HG02678 (cell line): ENCODE data around the gene CCDC107.
A peak's percentile ranks its signal among the peaks of the same experiment; 100 is the strongest.

Source experiments
- ATAC-seq: cut with Tn5 transposase; IDR thresholded peaks from one replicate; pipeline ENCODE4 v1.9.1; 2021; ENCODE audit warnings: mild to moderate bottlenecking, moderate library complexity; ENCODE audit not compliant: unreplicated experiment

The CCDC107 gene

DNA sequence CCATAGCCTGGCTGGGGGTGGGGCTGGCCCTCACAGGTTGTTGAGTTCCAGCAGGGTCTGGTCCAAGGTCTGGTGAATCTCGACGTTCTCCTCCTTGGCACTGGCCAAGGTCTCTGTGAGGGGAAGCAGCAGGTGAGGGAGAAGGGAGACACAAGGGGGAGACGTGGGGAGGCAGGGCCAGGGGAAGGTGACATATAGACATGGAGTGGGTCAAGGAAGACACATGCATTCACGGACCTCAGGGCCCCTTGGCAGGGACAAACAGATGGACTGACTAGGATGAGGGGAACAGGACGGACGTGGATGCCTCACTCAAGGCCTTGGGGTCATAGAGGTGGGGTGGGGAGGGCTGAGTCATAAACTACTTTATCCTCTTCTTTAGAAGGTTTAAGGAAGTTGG is 24.0 kb downstream of the CCDC107 start:
- no peak for ATAC-seq

DNA sequence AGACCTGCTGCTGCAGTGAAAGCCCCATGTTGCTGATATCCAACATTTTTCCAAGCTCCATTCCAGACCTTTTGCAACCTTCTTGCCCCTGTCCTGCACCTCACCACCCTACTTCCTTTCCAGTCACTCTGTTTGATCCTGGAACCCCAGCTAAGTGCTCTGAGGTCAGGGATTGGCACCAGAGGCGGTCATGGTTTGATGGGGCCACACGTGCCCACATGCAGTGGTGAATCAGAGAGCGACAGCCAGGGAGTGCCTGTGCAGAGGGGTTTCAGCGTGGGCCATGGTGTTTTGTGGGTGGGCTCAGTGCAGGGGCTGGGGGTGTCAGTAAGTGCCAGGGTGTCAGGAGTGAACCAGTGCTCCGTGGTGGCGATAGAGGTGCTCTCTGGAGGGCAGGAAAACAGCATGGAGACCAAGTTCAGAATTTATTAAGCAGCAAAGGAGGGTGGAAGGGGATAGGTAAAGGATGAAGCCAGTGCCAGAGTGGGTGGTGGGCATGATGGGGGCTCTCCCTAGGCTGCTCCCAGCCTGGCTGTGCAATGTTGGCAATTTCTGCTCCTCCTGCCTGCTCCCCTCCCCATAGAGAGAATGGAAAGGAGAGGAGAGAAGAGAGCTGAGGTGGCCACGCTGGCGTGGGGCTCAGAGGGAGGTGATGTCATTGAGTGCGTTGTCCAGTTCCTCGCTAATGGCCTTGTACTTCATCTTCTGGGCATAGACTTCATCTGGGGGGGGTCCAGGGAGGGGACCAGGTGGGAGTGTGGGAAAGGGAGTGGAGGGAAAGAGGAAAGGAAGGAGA is 24.6 kb downstream of the CCDC107 start:
- ATAC-seq, result no peak

- no peak for ATAC-seq
Measured at GRCh38 chr9:35683323-35683722, 25.2 kb downstream of the CCDC107 start.

GRCh38 chr9:35684921-35685320 is 26.8 kb downstream of the CCDC107 start:
- ATAC-seq, result no peak

GRCh38 chr9:35685506-35685905 is 27.4 kb downstream of the CCDC107 start:
- ATAC-seq, result no peak

DNA sequence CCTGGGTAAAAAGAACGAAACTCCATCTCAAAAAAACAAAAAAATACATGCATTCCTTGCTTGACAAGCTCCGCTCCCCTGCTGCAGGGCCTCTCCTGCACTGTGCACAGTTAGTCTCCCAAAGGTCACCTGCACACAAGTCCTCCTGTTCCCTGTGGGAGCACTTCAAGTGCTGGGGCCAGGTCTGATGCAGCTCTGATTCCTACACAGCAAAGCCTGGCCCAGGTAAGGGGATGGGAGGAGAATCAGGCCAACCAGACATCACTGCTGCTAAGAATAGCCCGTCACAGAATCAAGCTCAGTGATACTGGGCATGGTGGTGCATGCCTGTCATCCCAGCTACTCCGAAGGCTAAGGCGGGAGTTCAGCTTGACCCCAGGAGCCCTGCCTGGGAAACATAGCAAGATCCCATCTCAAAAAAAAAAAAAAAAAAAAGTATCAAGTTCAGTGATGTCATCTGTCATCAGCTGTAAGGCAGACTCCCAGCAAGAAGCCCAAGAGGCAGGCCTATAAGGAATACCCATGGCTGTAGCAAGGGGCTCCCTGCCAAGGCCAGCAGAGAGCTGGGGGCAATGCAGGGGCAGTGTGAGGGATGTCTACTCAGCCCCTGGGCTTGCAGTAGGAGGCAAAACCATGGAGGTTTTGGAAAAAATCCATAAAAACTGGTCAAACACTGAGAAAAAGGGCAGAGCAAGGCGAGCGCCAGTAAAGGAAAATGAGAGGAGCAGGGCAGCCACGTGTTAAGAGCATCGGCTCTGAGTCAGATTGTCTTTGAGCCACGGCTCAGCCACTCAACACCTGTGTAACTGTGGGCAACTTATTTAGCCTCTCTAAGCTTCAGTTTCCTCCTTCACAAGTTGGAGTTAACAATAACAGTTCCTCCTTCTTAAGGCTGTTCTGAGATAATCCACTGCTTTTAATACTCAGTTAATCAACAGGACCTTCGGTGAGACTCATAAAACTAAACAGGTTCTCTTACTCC is 28.4 kb downstream of the CCDC107 start:
- no peak for ATAC-seq

DNA sequence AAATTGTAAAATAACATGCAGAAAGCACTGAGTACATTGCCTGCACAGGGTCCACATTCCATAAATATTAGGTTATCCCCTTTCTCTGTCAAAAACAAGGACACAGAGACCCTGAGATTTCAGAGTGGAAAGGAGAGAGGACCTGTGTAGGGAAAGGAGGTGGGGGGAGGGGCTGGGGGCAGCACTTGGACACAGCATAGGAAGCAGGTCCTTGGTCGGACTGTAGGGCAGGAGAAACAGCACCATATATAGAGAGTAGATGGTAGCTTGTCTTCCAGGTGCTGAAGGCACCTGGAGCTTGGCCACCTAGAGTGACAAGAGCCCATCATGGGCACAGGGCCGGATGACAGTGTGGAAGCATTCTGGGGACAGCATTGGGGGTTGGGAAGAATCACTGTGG is 29.2 kb downstream of the CCDC107 start:
- ATAC-seq, result no peak

DNA sequence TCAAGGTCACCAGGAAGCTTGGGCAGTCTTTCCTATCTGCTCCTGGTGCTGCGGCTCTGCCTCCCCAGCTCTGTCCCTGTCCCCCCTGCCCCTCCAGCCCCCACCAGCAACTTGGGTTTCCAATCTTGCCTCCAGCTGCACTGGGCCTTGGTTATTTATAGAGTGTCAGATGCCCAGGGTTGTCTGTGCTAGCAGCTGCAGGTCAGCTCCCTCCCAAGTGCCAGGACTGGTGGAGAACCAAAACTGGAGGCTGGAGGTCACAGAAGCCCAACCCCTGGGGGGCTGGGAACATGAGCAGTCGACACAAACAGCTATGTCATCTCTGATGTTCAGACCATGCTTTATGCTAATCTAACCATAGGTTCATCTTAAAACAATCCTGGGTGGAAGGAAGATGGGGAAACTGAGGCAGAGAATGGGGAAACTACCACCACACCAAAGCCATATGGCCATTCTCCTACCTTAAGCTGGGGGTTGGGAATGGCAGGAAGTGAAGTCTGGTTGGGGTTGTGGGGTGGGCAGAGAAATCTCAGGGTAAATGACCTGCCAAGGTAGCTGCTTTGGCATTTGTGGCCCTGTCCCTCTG is 30.0 kb downstream of the CCDC107 start:
- ATAC-seq, result no peak

GRCh38 chr9:35688558-35689541 is 30.8 kb downstream of the CCDC107 start:
- no peak for ATAC-seq

DNA sequence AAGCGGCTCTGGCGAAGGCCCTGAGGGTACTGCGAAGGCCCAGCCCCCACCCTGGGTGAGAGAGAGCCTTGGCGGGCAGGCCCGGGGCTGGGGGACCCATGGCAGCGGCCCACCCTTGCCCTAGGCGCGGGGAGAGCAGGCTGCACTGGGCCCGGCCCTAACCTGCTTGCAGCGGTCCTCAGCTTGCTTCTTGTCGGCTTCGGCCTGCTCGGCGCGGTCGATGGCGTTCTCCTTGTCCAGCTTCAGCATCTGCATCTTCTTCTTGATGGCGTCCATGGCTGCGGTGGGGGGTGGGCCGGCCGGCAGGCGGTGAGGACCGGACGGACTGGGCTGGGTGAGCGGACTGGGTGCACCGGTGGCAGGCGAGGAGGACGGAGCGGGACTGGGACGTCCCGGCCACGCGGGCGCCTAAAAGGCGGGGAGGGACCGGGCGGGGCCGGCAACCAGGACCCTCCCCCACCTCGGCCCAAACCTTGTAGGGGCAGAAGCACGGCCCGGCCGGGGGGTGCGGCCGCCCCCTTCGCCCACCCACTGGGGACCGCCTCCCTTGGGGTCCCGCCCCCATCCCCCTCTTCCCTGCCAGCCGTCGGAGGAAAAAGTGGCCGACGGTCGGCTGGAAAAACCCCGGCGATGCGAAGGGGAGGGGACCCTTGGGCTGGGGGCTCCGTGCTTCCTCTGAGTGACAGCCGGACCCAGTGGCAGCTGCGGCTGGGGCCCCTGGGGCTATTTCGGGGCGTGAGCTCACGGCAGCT is 31.6 kb downstream of the CCDC107 start, which contains the start of gene TPM2:
TPM2 (minus strand) TSS at position 384 of the 752 bp plus-strand sequence; CDS start at position 276, 108 bp downstream.
- no peak for ATAC-seq

DNA sequence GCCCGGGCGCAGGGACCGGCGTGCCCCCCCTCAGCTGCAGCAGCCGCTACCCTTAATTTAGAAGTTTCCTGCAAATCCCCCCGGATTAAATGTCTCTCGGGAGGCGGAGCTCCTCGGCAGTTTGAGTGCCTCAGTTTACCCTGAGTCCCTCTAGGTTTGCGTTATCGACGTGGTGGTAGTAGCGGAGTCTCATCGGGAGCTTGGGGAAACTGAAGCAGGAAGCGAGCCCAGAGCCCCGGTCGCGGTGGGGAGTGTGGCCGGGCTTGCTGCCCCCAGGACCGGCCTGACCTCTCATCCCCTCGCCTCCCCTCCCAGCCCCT is 32.2 kb downstream of the CCDC107 start:
- ATAC-seq, result peak; percentile 6

GRCh38 chr9:35690614-35691333 is 32.7 kb downstream of the CCDC107 start:
- peak; percentile 37 for ATAC-seq

DNA sequence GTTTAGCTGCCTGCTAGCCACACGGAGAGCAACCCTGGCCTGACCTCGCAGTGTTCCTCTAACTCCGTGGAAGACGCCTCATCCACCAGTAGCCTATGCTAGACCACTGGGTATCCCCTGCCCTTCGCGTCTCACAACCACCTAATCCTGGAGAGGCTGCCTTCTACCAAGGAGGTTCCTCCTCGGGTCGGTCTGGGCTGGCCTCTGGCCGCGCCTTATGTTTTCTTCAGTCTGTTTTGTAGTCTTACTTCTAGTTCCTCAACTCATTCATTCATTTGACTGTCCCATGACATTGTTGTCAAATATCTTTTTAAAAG is 33.2 kb downstream of the CCDC107 start:
- ATAC-seq, result no peak

DNA sequence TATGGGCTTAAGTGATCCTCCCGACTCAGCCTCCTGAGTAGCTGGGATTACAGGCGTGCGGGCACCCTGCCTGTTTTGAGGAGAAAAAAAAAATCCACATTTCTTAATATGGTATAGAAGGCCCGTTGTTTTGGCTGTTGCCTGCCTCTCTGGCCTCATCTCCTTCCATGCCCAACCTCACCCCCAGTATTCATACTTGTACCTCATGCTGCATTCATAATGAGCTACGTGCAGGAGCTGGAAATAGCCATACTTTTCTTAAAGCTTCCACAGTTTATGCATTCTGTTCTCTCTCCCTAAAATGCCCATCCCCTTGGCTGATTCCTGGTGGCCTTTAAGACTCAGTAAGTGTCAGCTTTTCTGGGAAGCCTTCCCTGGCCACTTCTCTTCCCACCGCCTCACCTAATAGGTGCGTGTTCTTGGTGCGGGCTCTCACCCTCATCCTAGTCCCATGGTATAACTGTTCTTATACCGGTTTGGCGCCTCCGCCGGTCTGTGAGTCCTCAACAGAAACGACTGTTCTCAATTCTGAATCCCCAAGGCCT is 33.7 kb downstream of the CCDC107 start:
- no peak for ATAC-seq

DNA sequence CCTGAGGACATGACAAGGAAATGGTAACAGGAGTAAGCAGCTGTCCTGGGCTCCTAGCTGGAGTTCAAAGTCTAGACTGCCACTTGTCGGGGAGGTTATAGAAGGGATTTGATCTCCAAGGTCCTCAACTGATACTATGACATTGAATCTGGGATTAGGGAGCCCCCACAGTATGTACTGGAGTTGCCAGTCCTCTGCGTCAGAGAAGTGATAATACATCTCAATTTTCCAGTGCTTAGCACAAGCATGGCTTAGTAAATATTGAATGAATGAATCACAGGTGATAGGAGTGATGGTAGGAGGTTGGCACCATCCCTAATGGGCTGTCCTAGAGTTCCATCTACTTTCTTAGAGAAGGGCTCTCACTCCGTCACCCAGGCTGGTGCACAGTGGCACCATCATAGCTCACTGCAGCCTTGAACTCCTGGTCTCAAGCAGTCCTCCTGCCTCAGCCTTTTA is 37.9 kb downstream of the CCDC107 start:
- no peak for ATAC-seq

GRCh38 chr9:35696520-35697215 is 38.6 kb downstream of the CCDC107 start:
- ATAC-seq, result peak; percentile 91

DNA sequence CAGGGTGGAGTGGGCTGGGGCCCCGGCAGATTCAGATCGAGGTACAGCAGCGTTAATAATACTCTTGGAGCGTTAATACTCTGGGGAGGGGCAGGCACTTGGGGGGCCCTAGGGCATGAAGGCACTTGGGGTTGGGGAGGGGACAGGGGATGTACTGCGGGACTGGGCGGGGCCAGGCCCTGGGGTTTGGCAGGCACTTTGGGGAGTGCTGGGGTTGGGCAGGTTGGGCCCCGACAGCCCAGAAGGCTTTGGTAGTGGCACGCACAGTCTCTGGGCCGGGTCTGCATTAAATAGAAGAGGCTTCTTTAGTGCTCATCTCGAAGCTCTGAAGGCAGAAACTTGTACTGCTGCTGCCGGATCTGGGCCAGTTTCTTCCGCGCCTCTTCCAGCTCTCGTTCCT is 39.4 kb downstream of the CCDC107 start:
- no peak for ATAC-seq

- ATAC-seq, result no peak
Measured at GRCh38 chr9:35698231-35698630, 40.1 kb downstream of the CCDC107 start.
